ENCODE data around the gene MACROD1. TPM values are rescaled to one million over a fixed set of nuclear protein-coding genes. Genes with fewer than 3 reads are reported as not detected.

MACROD1 gene
- total and polyA plus RNA-seq, 10 donors: 5.1 to 20.3 (median 7.8) TPM

GRCh38 chr11:64072871-64073270 lies 93.0 kb downstream of the MACROD1 start:
- intact Hi-C loops (cut with DNase I; ENCODE audit: low total_unique reads): no loop called here
- Histone ChIP-seq H3K27ac (no peak overlapping the region), H3K9me3 (no peaks in the 10 kb centered on the region), H3K4me1 (peaks cover 0 to 12% (median 4%) of the 10 kb centered on the region in 6 donors), H3K4me3 (no peak overlapping the region), H3K36me3 (no peaks in the 10 kb centered on the region), H3K27me3 (replicated peaks in 1 of 7) (no peaks in the 10 kb centered on the region)
- no peak for TF ChIP-seq POLR2AphosphoS5 (IDR thresholded peaks at IDR 0.05)
- TF ChIP-seq POLR2A (IDR thresholded peaks at IDR 0.05): no peak
- no peak for TF ChIP-seq CTCF (IDR thresholded peaks at IDR 0.05 in 8 of 11, conservative IDR thresholded peaks at IDR 0.05 in 3 of 11)
- DNase-seq: no peak
- WGBS, 5 donors: 83 to 96% (median 89%) methylated on average over 9 of the region's 9 CpGs

GRCh38 chr11:64072403-64072802 lies 93.5 kb downstream of the MACROD1 start:
- Histone ChIP-seq H3K9me3 (no peaks in the 10 kb centered on the region), H3K36me3 (no peaks in the 10 kb centered on the region)
- TF ChIP-seq POLR2AphosphoS5 (IDR thresholded peaks at IDR 0.05) (no peak), POLR2A (IDR thresholded peaks at IDR 0.05) (no peak), CTCF (IDR thresholded peaks at IDR 0.05 in 8 of 11, conservative IDR thresholded peaks at IDR 0.05 in 3 of 11) (no peak)

GRCh38 chr11:64071849-64072248 lies 94.1 kb downstream of the MACROD1 start:
- 86 to 92% (median 89%) methylated on average over 19 to 20 of the region's 20 CpGs for WGBS, 5 donors
- H3K9me3 ChIP-seq: no peaks in the 10 kb centered on the region
- TF ChIP-seq POLR2AphosphoS5 (IDR thresholded peaks at IDR 0.05) (no peak), POLR2A (IDR thresholded peaks at IDR 0.05) (no peak), CTCF (IDR thresholded peaks at IDR 0.05 in 8 of 11, conservative IDR thresholded peaks at IDR 0.05 in 3 of 11) (no peak)
- no peak overlapping the region for H3K27ac ChIP-seq
- intact Hi-C loops (cut with DNase I; ENCODE audit: low total_unique reads): no loop called here
- H3K27me3 ChIP-seq (replicated peaks in 1 of 7): peaks cover 0 to 9% (median 0%) of the 10 kb centered on the region in 7 donors
- DNase-seq: no peak
- H3K36me3 ChIP-seq: no peaks in the 10 kb centered on the region
- H3K4me3 ChIP-seq: no peak overlapping the region
- H3K4me1 ChIP-seq: peaks cover 0 to 12% (median 4%) of the 10 kb centered on the region in 6 donors

More at GRCh38 chr11:64072403-64072802, 93.5 kb downstream of the MACROD1 start:
- DNase-seq: no peak
- intact Hi-C loops (cut with DNase I; ENCODE audit: low total_unique reads): no loop called here
- 85 to 94% (median 90%) methylated on average over 8 of the region's 8 CpGs for WGBS, 5 donors
- no peak overlapping the region for H3K27ac ChIP-seq
- no peak overlapping the region for H3K4me3 ChIP-seq
- peaks cover 0 to 12% (median 4%) of the 10 kb centered on the region in 6 donors for H3K4me1 ChIP-seq
- peaks cover 0 to 3% (median 0%) of the 10 kb centered on the region in 7 donors for H3K27me3 ChIP-seq (replicated peaks in 1 of 7)

- Histone ChIP-seq H3K4me3 (no peak overlapping the region), H3K36me3 (no peaks in the 10 kb centered on the region), H3K4me1 (peaks cover 0 to 12% (median 4%) of the 10 kb centered on the region in 6 donors), H3K27ac (no peak overlapping the region), H3K9me3 (no peaks in the 10 kb centered on the region), H3K27me3 (replicated peaks in 1 of 7) (peaks cover 0 to 10% (median 0%) of the 10 kb centered on the region in 7 donors)
- no peak for DNase-seq
- no peak for TF ChIP-seq POLR2A (IDR thresholded peaks at IDR 0.05)
- TF ChIP-seq POLR2AphosphoS5 (IDR thresholded peaks at IDR 0.05): no peak
- TF ChIP-seq CTCF (IDR thresholded peaks at IDR 0.05 in 8 of 11, conservative IDR thresholded peaks at IDR 0.05 in 3 of 11): no peak
- WGBS, 5 donors: 82 to 91% (median 86%) methylated on average over 11 to 12 of the region's 12 CpGs
- intact Hi-C loops (cut with DNase I; ENCODE audit: low total_unique reads): no loop called here
These were observed 95.6 kb downstream of the MACROD1 start for GRCh38 chr11:64070314-64070681.

Data from spleen (tissue), 11 donors.